H1 (cell line): ENCODE data around the gene RAB36. TPM values are rescaled to one million over a fixed set of nuclear protein-coding genes. Genes with fewer than 3 reads are reported as not detected.

Experiments used
- CTCF ChIA-PET: fragments of 300-600 bp; sonication (Branson Sonifier 250); formaldehyde crosslinking; loops from one replicate; lab custom pipeline; 2021; ENCODE audit not compliant: partially characterized antibody; lab: Charles Lee
- POLR2A ChIA-PET: fragments of 300-600 bp; sonication (Branson Sonifier 250); formaldehyde crosslinking; loops from one replicate; lab custom pipeline; 2021; ENCODE audit warnings: inconsistent platforms; ENCODE audit not compliant: partially characterized antibody; lab: Charles Lee
- DNase-seq, 2 experiments: peaks; one replicate each; pipeline versions ENCODE4 v3.0.0 to v3.0.0-alpha.2; 2010 to 2022; ENCODE audit warnings: low spot score in 2 of 2, low read depth in 1 of 2, mixed read lengths in 1 of 2
- FAIRE-seq: peaks from 2 replicates; lab custom pipeline; 2011; peaks lifted over from hg19 to GRCh38; lab: Jason Lieb, UNC
- H2AFZ ChIP-seq: 2 replicates; pipeline ENCODE4 v1.8.1; 2012; ENCODE audit warnings: low read length, inconsistent platforms
- H2AK5ac ChIP-seq: 2 replicates; pipeline ENCODE4 v1.6.1; 2013; ENCODE audit warnings: low read depth, low read length
- H2BK120ac ChIP-seq: replicated peaks from 2 replicates; pipeline ENCODE3; 2013; ENCODE audit warnings: low read depth, low read length, inconsistent platforms
- H2BK12ac ChIP-seq: 2 replicates; pipeline ENCODE4 v1.6.1; 2013; ENCODE audit warnings: low read depth, low read length
- H2BK15ac ChIP-seq: 2 replicates; pipeline ENCODE4 v1.6.1; 2013; ENCODE audit warnings: low read length
- H2BK20ac ChIP-seq: 2 replicates; pipeline ENCODE4 v1.6.1; 2013; ENCODE audit warnings: low read length
- H2BK5ac ChIP-seq: 2 replicates; pipeline ENCODE4 v1.6.1; 2013; ENCODE audit warnings: low read depth, low read length
- H3K14ac ChIP-seq: 2 replicates; pipeline ENCODE4 v1.6.1; 2013; ENCODE audit warnings: inconsistent platforms; ENCODE audit not compliant: insufficient read length
- H3K18ac ChIP-seq: 2 replicates; pipeline ENCODE4 v1.6.1; 2013; ENCODE audit warnings: low read length; ENCODE audit errors: extremely low read depth
- H3K23ac ChIP-seq: 2 replicates; pipeline ENCODE4 v1.6.1; 2013; ENCODE audit warnings: inconsistent platforms; ENCODE audit not compliant: insufficient read length
- H3K23me2 ChIP-seq: 2 replicates; pipeline ENCODE4 v1.6.1; 2013; ENCODE audit warnings: low read depth, low read length
- H3K27ac ChIP-seq: 2 replicates; pipeline ENCODE4 v1.6.1; 2011; ENCODE audit warnings: low read depth, low read length, inconsistent platforms
- H3K27me3 ChIP-seq, 4 experiments: replicated peaks in 1 of 4; 1 replicate in 1 of 4; 2 replicates in 3 of 4; pipeline versions ENCODE4 v1.6.1 to v1.8.1; 2011 to 2013; ENCODE audit warnings: low read length in 3 of 4, mild to moderate bottlenecking in 3 of 4, inconsistent platforms in 2 of 4, mixed read lengths in 2 of 4, moderate library complexity in 1 of 4; ENCODE audit not compliant: control insufficient read depth in 3 of 4, insufficient read depth in 3 of 4; ENCODE audit errors: extremely low read depth in 1 of 4
- H3K36me3 ChIP-seq, 4 experiments: 2 replicates each; pipeline versions ENCODE4 v1.6.1 to v1.8.1; 2011 to 2013; ENCODE audit warnings: mild to moderate bottlenecking in 4 of 4, low read length in 3 of 4, moderate library complexity in 2 of 4, control low read depth in 1 of 4, inconsistent platforms in 1 of 4; ENCODE audit not compliant: insufficient read depth in 4 of 4, control insufficient read depth in 2 of 4
- H3K4ac ChIP-seq: replicated peaks from 2 replicates; pipeline ENCODE3; 2013; ENCODE audit warnings: low read length, low read depth, mixed read lengths, inconsistent platforms; ENCODE audit not compliant: insufficient read length
- H3K4me1 ChIP-seq, 4 experiments: replicated peaks in 1 of 4; 1 replicate in 1 of 4; 2 replicates in 3 of 4; pipeline versions ENCODE4 v1.6.1 to v1.8.1; 2011 to 2013; ENCODE audit warnings: low read length in 3 of 4, inconsistent platforms in 2 of 4, mixed read lengths in 1 of 4; ENCODE audit not compliant: insufficient read depth in 4 of 4, control insufficient read depth in 3 of 4
- H3K4me2 ChIP-seq, 2 experiments: 2 replicates each; pipeline versions ENCODE4 v1.6.1 to v1.8.1; 2011 to 2013; ENCODE audit warnings: low read depth in 2 of 2, low read length in 2 of 2, control low read depth in 1 of 2, inconsistent platforms in 1 of 2, mild to moderate bottlenecking in 1 of 2; ENCODE audit not compliant: insufficient read depth in 1 of 2
- H3K4me3 ChIP-seq, 4 experiments: fragments of 200-600, 300-600 bp in 1 of 4; sonication (generic), shearing (Covaris generic), sonication (Bioruptor Twin) in 1 of 4; 2 replicates each; pipeline versions ENCODE4 v1.5.1 to v1.8.1; 2011 to 2016; ENCODE audit warnings: low read length in 4 of 4, low read depth in 3 of 4, control low read depth in 2 of 4, inconsistent platforms in 2 of 4, mild to moderate bottlenecking in 2 of 4, mixed read lengths in 1 of 4, moderate library complexity in 1 of 4; ENCODE audit not compliant: insufficient read depth in 2 of 4; ENCODE audit errors: extremely low read depth in 1 of 4
- H3K56ac ChIP-seq: replicated peaks from 2 replicates; pipeline ENCODE3; 2013; ENCODE audit warnings: low read depth, mild to moderate bottlenecking, mixed read lengths, low read length, inconsistent platforms; ENCODE audit not compliant: insufficient read length
- H3K79me1 ChIP-seq: 2 replicates; pipeline ENCODE4 v1.6.1; 2013; ENCODE audit warnings: low read depth, low read length, control low read depth
- H3K79me2 ChIP-seq, 2 experiments: 2 replicates each; pipeline versions ENCODE4 v1.6.1 to v1.8.1; 2012 to 2013; ENCODE audit warnings: low read length in 2 of 2, mild to moderate bottlenecking in 2 of 2, inconsistent platforms in 1 of 2; ENCODE audit not compliant: insufficient read depth in 2 of 2, control insufficient read depth in 1 of 2
- H3K9ac ChIP-seq, 4 experiments: replicated peaks in 1 of 4; 1 replicate in 1 of 4; 2 replicates in 3 of 4; pipeline versions ENCODE4 v1.6.1 to v1.8.1; 2011 to 2013; ENCODE audit warnings: low read depth in 3 of 4, low read length in 3 of 4, control low read depth in 2 of 4, mild to moderate bottlenecking in 2 of 4, moderate library complexity in 2 of 4, inconsistent platforms in 1 of 4; ENCODE audit errors: extremely low read depth in 1 of 4
- H3K9me3 ChIP-seq, 2 experiments: 2 replicates each; pipeline versions ENCODE4 v1.6.1 to v1.8.1; 2012 to 2013; ENCODE audit warnings: mild to moderate bottlenecking in 2 of 2, moderate library complexity in 2 of 2, control low read depth in 1 of 2, inconsistent platforms in 1 of 2, low read depth in 1 of 2, low read length in 1 of 2, mixed read lengths in 1 of 2; ENCODE audit not compliant: insufficient read depth in 2 of 2
- H4K20me1 ChIP-seq, 2 experiments: replicated peaks in 1 of 2; 2 replicates each; pipeline versions ENCODE3 to v1.8.1; 2011 to 2013; ENCODE audit warnings: inconsistent platforms in 2 of 2, low read length in 2 of 2, mild to moderate bottlenecking in 1 of 2; ENCODE audit not compliant: insufficient read depth in 2 of 2, control insufficient read depth in 1 of 2
- H4K5ac ChIP-seq: 2 replicates; pipeline ENCODE4 v1.6.1; 2013; ENCODE audit warnings: low read length, low read depth, mixed read lengths, inconsistent platforms; ENCODE audit not compliant: insufficient read length
- H4K8ac ChIP-seq: 2 replicates; pipeline ENCODE4 v1.8.0; 2013; ENCODE audit warnings: mild to moderate bottlenecking, moderate library complexity, low read length, inconsistent platforms; ENCODE audit not compliant: insufficient read depth; ENCODE audit errors: extremely low read depth
- H4K91ac ChIP-seq: replicated peaks from 2 replicates; pipeline ENCODE3; 2013; ENCODE audit warnings: low read length, mixed read lengths, inconsistent platforms; ENCODE audit not compliant: insufficient read length
- POLR2A ChIP-seq, 2 experiments: IDR thresholded peaks; 1 replicate in 1 of 2; 2 replicates in 1 of 2; pipeline ENCODE4 v1.6.1; 2011; ENCODE audit warnings: low read depth in 2 of 2, low read length in 2 of 2, mild to moderate bottlenecking in 2 of 2; ENCODE audit errors: control extremely low read depth in 1 of 2
- TAF1 ChIP-seq: IDR thresholded peaks from 2 replicates; pipeline ENCODE4 v1.6.1; 2011; ENCODE audit warnings: mild to moderate bottlenecking, low read depth, low read length
- ZNF274 ChIP-seq: IDR thresholded peaks from 2 replicates; pipeline ENCODE4 v1.7.0; 2012; ENCODE audit warnings: low read length, borderline replicate concordance; ENCODE audit errors: extremely low read depth
- WGBS, 2 experiments: shearing (Covaris generic) in 1 of 2; methylation state at CpG; one replicate each; pipeline versions ENCODE4 v1.1.6 to v1.1.7; 2013 to 2015; ENCODE audit warnings: low lambda C conversion rate in 2 of 2, mixed read lengths in 2 of 2, inconsistent platforms in 1 of 2, low coverage in 1 of 2, missing lambda C conversion rate in 1 of 2; ENCODE audit not compliant: insufficient replicate concordance in 2 of 2, insufficient coverage in 1 of 2, insufficient read length in 1 of 2; ENCODE audit errors: extremely low coverage in 1 of 2, missing lambda C conversion rate in 1 of 2; 5-methylcytosine and 5-hydroxymethylcytosine counted together
- polyA plus RNA-seq, 7 experiments: library from polyadenylated mRNA; depleted of rRNA in 3 of 7; stranded (reverse) in 5 of 7; unstranded in 2 of 7; fragments of >200 nt in 5 of 7; fragments of 200-250 nt in 2 of 7; gene quantifications; 1 replicate in 5 of 7; 2 replicates in 1 of 7; 4 replicates in 1 of 7; pipeline versions ENCODE4 v1.2.1 to v1.2.3, GENCODE V29; 2011 to 2013; ENCODE audit warnings: missing spikeins in 2 of 7, mixed read lengths in 2 of 7
- total RNA-seq: library from RNA; stranded (reverse); fragmentation: NEBNext Ultra II Directional; extraction: Animal tissue kit (Norgen Biotek cat#: 25700); gene quantifications from 2 replicates; pipeline ENCODE4 v1.2.1, GENCODE V29; 2021

The RAB36 gene
- total and polyA plus RNA-seq, 2 of the 8 experiments (the other 6 are each of a cell fraction or from before 2014, with no cell fraction given) = 1.0 to 1.5 TPM

- WGBS, 2 experiments = 94% methylated on average over 10 of the region's 10 CpGs; no CpG with 5 or more reads in 1 of the 2 experiments
- Histone ChIP-seq H2BK120ac (no peak overlapping the region), H3K56ac (no peak overlapping the region), H3K4me3 (no peak overlapping the region), H4K8ac (no peak overlapping the region; the same call in 1 of the 2 replicates), H4K5ac (no peak overlapping the region), H3K36me3 (no peaks in the 10 kb centered on the region; a peak in 1 of 8 replicates), H4K20me1 (no peaks in the 10 kb centered on the region), H3K4ac (no peak overlapping the region), H2AK5ac (no peak overlapping the region), H2BK5ac (no peak overlapping the region), H3K23ac (no peak overlapping the region), H3K9me3 (peaks cover 18 to 20% of the 10 kb centered on the region in 2 experiments), H2AFZ (no peak overlapping the region), H3K4me2 (no peak overlapping the region), H3K27ac (no peak overlapping the region), H3K18ac (no peak overlapping the region), H3K79me2 (peaks cover 0 to 3% of the 10 kb centered on the region in 2 experiments; a peak in 1 of 4 replicates), H2BK15ac (no peak overlapping the region), H3K9ac (no peak overlapping the region), H3K23me2 (no peaks in the 10 kb centered on the region), H2BK20ac (no peak overlapping the region), H3K27me3 (no peaks in the 10 kb centered on the region), H3K14ac (no peak overlapping the region), H4K91ac (no peak overlapping the region), H3K79me1 (no peaks in the 10 kb centered on the region; the same call in 1 of the 2 replicates), H3K4me1 (peaks cover 2 to 9% (median 8%) of the 10 kb centered on the region in 4 experiments; a peak in 6 of 7 replicates), H2BK12ac (no peak overlapping the region)
- FAIRE-seq (no peak), DNase-seq (no peak)
- ChIA-PET CTCF (interaction anchor here (0.8 to 24.3 kb wide), 16 partner anchors 8 to 138 kb away, joined by 3 to 358 read pairs (median 6); no protein-coding TSS in a partner anchor), POLR2A (interaction anchor here (1.0 to 1.4 kb wide), 2 partner anchors 84 to 91 kb away, joined by 3 read pairs; no protein-coding TSS in a partner anchor)
- TF ChIP-seq POLR2A (IDR thresholded peaks at IDR 0.05; ENCODE audit: control extremely low read depth in 1 of 2, low read depth in 2 of 2, low read length in 2 of 2) = no peak
- no peak for TF ChIP-seq TAF1
- TF ChIP-seq ZNF274 = no peak
Measured at GRCh38 chr22:23175817-23176644, 30.8 kb downstream of the RAB36 start.
